Measurements from ENCODE around the gene DCLRE1A. TPM values are rescaled to one million over a fixed set of nuclear protein-coding genes. Genes with fewer than 3 reads are reported as not detected.

The DCLRE1A gene
- total RNA-seq, 4 donors from 2014 or later = 4.1 to 6.5 (median 5.3) TPM

DNA sequence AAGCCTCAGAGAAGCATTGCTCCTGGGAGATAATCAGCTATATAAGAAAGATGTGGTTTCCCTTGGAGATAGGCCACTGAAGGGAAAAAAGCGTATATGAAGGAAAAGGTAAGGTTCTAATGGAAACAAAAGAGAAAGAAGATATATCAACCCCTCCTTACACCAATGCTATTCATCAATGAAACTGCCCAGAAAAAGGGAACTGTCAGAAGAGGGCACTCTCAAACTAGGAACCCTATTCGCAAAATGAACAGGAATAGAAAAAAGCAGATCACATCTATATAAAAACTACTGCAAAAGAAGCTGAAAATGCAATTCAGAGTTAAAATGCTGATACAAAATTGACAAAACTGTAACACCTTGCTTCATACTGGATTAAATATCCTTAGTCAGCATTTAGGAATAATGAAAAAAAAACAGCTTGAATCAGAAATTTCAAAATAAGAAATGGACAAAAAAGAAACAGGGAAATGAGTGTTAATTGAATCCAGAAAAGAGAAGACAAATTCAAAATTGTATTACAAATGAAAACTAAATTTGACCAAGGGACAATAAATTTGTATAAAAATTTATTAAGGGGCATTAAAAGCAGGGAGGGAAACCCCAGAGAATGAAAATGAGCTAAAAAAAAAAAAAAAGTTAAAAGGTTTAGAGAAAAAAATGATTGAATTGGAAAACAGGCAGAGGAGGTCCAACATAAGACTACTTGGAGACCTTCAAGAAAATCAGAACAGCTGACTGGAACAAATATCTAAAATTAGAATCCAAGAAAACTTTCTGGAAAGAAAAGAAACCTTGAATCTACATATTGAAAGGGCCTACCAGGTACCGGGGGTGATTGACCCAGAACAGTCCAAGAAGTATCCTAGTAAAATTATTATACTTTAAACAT, 18.5 kb upstream of the DCLRE1A start:
- WGBS = 87% methylated on average over 3 of the region's 3 CpGs
- H3K27me3 ChIP-seq = no peaks in the 10 kb centered on the region
- DNase-seq (ENCODE audit: extremely low spot score) = no peak
- no peak overlapping the region for H3K4me3 ChIP-seq
- peaks cover 0 to 14% (median 9%) of the 10 kb centered on the region in 4 donors for H3K9me3 ChIP-seq
- peaks cover 0 to 14% (median 7%) of the 10 kb centered on the region in 4 donors for H3K36me3 ChIP-seq
- peaks cover 0 to 5% (median 3%) of the 10 kb centered on the region in 4 donors for H3K4me1 ChIP-seq
- TF ChIP-seq EP300 (IDR thresholded peaks at IDR 0.05) (no peak), POLR2A (IDR thresholded peaks at IDR 0.05; ENCODE audit: low read depth) (no peak), POLR2AphosphoS5 (IDR thresholded peaks at IDR 0.05) (no peak), CTCF (IDR thresholded peaks at IDR 0.05) (no peak)
- intact Hi-C loops (cut with DNase I) = no loop called here
- no peak overlapping the region for H3K27ac ChIP-seq (replicated peaks in 1 of 4)

DNA sequence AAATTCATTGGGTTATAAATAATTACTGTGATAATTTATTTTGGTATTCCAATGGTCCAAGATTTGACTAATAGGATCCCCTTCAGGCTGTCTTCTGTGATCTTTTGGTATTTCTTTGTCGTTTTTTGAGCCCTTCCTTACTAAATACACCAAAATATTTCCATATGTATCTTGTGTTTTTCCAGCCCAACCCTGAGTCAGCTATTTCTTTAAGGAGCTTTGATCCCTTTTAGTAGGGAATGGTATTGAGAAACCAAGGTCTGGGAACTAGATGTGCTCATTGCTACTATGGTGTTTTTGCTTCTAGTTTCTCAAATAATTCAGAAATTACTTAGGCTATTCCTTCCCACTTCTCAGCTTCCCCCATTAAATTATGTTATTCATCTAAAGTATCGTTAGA, 15.9 kb upstream of the DCLRE1A start:
- H3K4me3 ChIP-seq = no peak overlapping the region
- H3K9me3 ChIP-seq = peaks cover 0 to 14% (median 9%) of the 10 kb centered on the region in 4 donors
- intact Hi-C loops (cut with DNase I) = no loop called here
- H3K4me1 ChIP-seq = peaks cover 6 to 16% (median 15%) of the 10 kb centered on the region in 4 donors
- WGBS = 90% methylated on average over 2 of the region's 2 CpGs
- no peak overlapping the region for H3K27ac ChIP-seq (replicated peaks in 1 of 4)
- H3K27me3 ChIP-seq = no peaks in the 10 kb centered on the region
- no peak for DNase-seq (ENCODE audit: extremely low spot score)
- no peak for TF ChIP-seq EP300 (IDR thresholded peaks at IDR 0.05)
- TF ChIP-seq POLR2AphosphoS5 (IDR thresholded peaks at IDR 0.05) = no peak
- no peak for TF ChIP-seq POLR2A (IDR thresholded peaks at IDR 0.05; ENCODE audit: low read depth)
- no peak for TF ChIP-seq CTCF (IDR thresholded peaks at IDR 0.05)
- H3K36me3 ChIP-seq = peaks cover 0 to 6% (median 3%) of the 10 kb centered on the region in 4 donors

DNA sequence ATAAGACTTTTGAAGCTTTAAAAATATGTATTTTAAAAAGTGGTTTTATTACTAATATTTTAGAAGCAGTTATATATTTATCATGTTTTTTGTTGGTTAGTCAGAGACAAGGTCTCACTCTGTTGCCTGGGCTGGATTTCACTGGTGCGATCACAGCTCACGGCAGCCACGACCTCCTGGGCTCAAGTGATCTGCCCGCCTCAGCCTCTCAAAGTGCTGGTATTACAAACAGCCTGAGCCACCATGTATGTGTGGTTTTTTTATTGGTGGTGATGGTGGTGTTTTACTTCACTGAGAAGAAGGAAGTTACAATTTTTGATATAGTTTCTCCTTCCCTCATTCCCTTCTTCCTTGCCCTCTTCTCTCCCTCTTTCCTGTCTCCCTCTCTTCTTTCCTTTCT, 14.0 kb upstream of the DCLRE1A start:
- H3K4me1 ChIP-seq = peaks cover 6 to 16% (median 15%) of the 10 kb centered on the region in 4 donors
- no peaks in the 10 kb centered on the region for H3K27me3 ChIP-seq
- intact Hi-C loops (cut with DNase I) = no loop called here
- DNase-seq (ENCODE audit: extremely low spot score) = no peak
- peaks cover 0 to 12% (median 7%) of the 10 kb centered on the region in 4 donors for H3K9me3 ChIP-seq
- H3K36me3 ChIP-seq = peaks cover 0 to 13% (median 6%) of the 10 kb centered on the region in 4 donors
- 98% methylated on average over 4 of the region's 4 CpGs for WGBS
- no peak overlapping the region for H3K4me3 ChIP-seq
- no peak overlapping the region for H3K27ac ChIP-seq (replicated peaks in 1 of 4)
- TF ChIP-seq EP300 (IDR thresholded peaks at IDR 0.05) (no peak), CTCF (IDR thresholded peaks at IDR 0.05) (no peak), POLR2A (IDR thresholded peaks at IDR 0.05; ENCODE audit: low read depth) (no peak), POLR2AphosphoS5 (IDR thresholded peaks at IDR 0.05) (no peak)

- peaks cover 0 to 17% (median 9%) of the 10 kb centered on the region in 4 donors for H3K36me3 ChIP-seq
- H3K27me3 ChIP-seq = no peaks in the 10 kb centered on the region
- no peak for DNase-seq (ENCODE audit: extremely low spot score)
- H3K27ac ChIP-seq (replicated peaks in 1 of 4) = no peak overlapping the region
- 96% methylated on average over 5 of the region's 5 CpGs for WGBS
- H3K4me3 ChIP-seq = no peak overlapping the region
- peaks cover 6 to 16% (median 15%) of the 10 kb centered on the region in 4 donors for H3K4me1 ChIP-seq
- intact Hi-C loops (cut with DNase I) = no loop called here
- TF ChIP-seq POLR2AphosphoS5 (IDR thresholded peaks at IDR 0.05) = no peak
- no peak for TF ChIP-seq POLR2A (IDR thresholded peaks at IDR 0.05; ENCODE audit: low read depth)
- no peak for TF ChIP-seq EP300 (IDR thresholded peaks at IDR 0.05)
- peaks cover 0 to under 1% (median 0%) of the 10 kb centered on the region in 4 donors for H3K9me3 ChIP-seq
These were observed 12.9 kb upstream of the DCLRE1A start for GRCh38 chr10:113866551-113867394.

Measured in esophagus muscularis mucosa (tissue), 4 donors.